Central memory CD4-positive, alpha-beta T cell (primary cell): ENCODE data around the gene PRCC.
A peak's percentile ranks its signal among the peaks of the same experiment; 100 is the strongest.

ENCODE experiments used
- DNase-seq: peaks from one replicate; pipeline ENCODE4 v3.0.0; 2022

The PRCC gene

DNA sequence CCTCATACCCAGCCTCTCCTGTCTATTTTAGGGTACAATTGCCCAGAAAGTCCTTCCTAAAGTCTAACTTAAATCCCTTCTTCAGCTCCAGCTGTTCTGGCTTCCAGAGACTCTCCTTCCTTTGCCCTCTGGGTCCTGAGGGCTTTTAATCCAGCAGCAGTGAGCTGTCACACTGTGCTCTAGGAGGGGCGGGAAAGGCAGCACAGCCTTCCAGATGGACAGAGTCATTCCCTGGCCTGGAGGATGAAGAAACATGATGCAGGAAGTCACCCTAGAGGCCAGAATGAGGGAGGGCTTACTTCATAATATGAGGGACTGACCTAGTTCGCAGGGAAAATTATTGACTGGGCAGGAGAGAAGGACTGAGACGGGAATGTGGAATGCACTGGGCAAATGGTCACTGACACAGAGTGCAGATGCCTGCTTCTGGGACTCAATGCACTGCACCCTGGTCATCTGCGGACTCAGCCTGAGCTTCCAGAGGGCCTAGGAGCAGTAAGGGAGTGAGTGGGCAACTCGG, 48.0 kb downstream of the PRCC start:
- DNase-seq: no peak

DNA sequence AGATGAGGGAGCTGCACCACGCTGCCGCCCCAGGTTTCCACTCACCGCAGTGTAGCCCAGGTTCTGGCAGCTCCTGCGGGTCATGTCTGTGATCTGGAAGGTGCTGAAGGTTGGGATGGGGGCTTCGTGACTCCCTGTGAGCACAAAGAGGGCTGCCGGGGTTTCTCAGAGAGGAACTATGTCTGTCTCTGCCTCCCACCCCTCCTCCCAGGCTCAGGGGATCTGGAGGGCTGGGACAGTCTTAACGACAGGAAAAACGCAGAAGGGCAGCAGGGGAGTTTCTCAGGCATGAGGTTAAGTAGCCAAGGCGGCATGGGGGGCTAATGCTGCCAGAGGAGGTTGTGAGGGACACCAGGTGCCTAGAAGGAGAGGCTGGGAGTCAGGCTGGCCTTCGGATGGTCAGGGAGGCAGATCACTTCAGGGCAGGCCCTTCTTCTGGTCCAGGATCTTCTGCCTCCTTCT, 48.7 kb downstream of the PRCC start:
- DNase-seq: peak; percentile 27

DNA sequence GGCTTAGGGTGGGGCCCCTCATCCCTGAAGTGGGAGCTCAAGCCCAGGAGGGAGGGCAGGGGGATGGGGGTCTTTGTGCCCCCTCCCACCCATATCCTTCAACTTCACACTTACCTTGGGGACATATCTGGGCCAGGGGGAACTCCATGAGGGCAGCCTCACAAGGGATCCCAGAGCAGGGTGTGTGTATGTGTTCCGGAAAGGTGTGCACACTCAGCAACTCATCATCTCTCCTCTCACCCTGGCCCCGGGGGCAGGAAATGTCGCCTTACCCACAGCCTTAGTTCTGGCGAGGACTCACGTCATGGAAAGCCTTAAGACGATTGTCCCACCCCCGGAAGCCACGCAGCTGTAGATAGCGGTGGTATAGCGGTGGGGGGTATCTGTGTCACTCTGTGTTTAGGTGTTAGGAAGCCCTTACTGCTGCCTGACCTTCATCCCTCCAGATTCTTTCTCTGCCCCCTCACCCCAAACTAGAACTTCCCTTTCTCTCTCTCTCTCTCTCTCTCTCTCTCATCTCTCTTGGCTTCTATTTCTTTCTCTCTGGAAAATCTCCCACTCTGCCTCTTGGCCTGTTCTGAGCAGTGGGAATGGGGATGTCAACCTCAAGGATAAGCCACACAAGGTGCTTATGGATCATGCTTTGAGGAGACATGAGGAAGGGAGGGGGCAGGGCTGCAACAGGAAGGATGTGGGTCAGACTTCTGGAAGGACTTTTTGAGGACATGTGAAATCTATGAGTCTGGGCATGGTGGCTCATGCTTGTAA, 49.4 kb downstream of the PRCC start, which contains the start of gene SH2D2A:
Gene SH2D2A (minus strand): TSS at position 288 of the 768 bp plus-strand sequence. CDS start 140 bp downstream, at position 148.
- DNase-seq: peak; percentile 98

DNA sequence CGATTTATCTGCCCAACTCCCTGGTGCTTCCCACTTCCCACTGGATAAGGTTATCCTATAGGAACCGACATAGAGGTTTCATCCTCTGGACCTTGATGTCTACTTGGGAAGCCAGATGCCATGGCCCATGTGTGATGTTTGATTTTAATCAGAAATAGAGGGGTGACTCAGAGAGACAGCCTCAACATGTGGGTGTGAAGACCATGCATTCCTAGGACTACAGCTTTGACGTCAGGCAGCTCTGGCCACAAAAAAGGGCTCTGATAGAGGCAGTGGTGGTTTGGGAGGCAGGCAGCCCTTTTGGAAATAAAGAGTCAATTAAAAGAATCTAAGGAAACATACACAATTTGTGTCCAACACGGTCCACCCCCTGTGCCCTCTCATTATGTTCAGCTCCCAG, 54.5 kb downstream of the PRCC start:
- no peak for DNase-seq

DNA sequence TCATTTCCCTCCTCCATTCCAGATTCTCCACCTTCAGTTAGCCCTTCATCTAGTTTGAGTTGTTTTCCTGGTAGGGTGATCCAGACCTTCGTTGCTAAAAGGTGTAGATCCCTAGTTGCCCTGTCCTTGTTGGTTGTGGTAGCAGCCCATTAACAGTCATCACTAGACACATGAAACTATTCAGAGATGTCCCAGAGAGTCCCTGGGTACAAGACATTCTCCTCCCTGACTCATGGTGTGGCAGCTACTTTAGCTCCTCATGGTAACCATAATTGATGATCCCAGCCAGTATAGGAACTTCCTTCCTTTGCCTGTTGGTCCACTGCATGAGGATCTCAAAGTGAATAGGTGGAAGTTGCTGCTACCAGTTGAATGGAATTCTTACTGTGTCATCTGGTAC, 55.3 kb downstream of the PRCC start:
- no peak for DNase-seq

DNA sequence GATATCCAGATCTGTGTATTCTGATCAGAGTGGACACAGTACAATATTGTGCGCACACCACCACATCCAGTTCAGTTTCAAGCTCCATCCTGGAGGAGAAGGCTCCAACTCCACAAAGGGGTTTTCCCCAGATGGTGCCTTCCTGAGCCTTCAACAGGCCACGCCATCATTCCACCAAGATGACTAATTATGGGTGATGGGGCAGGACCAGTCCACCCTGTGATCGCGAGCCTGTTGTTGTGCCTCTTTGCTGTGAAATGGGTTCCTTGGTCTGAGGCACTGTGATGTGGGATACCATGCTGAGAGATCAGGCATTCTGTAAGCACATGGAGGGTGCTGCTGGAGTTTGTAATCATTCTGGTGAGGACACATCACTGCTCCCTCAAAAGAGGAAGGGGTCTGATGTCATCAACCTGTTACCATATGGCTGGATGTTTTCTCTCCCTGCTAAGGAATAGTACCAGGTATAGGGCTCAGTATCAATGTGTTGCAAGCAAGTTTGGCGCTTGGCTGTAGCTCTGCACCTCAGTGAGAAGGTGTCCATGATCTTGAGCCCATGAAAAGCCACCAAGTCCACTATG, 56.0 kb downstream of the PRCC start:
- no peak for DNase-seq

DNA sequence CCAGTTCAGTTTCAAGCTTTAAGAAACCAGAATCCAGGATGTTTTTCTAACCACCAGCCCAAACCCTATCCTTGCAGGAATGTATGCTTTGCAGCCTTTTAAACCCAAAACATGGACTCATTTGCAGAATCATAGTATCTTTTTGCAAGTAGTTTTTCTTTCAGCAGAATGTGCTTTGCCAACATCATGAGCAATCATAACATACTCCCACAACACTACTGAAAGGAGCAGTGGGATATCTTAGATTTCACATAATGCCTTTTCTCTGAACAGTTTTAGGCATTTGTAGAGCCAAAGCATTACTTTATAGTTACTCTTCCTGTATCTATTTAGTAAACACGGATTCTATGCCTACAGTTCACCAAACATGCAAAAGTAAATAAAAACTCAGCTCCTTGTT, 59.3 kb downstream of the PRCC start:
- DNase-seq: no peak

DNA sequence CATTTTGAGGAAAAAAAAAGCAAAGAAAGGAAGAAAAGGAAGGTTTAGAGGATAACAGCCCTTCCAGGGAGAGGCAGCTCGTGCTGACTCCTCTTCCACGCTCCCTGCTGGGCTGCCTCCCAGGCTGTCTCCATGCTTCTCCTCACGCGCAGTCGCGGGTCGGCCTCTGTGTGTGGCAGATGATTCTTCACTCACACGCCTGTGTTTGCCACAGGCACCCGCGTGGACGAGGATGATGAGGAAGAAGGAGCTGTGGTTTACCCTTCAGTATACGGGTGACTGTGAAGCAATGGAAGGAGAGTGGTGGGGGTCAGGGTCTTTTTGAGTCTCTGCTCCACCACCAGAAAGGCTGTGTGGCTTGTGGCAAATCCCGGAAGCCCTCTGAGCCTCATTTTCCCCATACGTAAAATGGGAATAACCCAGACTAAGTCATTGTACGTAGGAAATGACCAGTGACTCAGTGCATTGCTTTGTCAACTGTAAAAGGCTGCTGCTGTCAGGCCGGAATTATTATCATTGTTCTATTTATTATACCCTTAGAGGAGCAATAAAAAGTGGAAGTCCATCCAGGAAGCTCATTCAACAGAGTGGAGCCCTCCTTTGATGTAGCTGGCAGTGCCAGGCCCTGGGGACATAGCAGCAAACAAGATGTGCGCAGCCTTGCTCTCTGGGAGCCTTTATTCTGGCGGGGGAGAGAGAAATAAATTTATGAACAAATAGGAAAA, 61.2 kb downstream of the PRCC start:
- DNase-seq: no peak

DNA sequence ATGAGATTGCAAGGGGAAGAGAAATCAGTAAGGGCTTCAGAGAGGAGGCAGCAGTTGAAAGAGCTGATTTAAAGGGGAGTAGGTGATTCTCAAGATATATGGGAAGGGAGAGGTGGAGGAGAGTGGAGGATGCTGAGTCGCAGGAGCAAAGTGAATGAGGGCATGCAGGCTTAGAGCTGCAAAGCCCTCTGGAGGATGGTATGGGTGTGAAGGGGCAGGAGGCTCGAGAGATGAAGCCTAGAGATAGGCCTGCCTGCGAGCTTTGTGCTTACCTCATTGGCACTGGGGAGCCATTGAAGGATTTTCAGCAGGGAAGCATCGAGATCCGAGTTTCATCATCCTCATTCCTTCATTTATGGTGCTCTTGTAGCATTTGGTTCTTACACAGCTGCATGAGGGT, 65.1 kb downstream of the PRCC start:
- DNase-seq: no peak

DNA sequence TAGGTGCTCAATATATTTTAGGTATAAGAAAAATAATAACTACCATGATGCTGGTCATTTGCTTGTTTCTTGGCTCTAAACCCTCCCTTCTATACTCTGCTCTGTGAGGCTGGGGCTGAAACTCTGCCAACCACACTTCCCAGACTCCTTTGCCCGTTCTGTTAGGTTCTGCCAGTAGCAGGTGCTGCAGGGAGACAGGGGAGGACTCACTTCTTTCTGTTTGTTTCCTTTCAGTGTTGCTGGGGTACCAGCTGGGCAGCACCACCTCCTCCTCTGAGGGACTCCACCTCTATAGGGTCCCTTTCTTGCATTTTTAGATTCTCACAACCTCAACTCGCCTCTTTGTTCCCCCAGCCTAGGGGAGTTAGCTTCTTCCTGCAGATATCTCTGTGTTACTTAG, 66.3 kb downstream of the PRCC start:
- peak; percentile 8 for DNase-seq

DNA sequence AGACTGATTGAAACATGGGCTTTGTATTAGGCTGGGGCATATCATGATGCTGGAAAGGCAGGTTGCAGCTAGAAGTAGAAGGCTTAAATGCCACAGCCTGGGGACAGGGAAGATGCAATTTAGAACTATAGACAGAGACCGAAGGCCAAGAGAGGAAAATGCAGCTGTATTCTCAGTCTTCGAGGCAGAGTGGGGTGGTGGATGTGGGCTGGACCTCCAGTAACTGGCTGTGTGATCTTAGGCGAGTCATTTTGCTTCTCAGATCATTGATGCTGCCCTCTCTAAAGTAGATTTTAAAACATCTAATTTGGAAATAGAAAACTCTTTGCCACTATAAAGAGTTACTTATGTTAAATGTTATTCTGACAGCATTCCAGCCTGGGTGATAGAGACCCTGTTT, 67.0 kb downstream of the PRCC start:
- no peak for DNase-seq

DNA sequence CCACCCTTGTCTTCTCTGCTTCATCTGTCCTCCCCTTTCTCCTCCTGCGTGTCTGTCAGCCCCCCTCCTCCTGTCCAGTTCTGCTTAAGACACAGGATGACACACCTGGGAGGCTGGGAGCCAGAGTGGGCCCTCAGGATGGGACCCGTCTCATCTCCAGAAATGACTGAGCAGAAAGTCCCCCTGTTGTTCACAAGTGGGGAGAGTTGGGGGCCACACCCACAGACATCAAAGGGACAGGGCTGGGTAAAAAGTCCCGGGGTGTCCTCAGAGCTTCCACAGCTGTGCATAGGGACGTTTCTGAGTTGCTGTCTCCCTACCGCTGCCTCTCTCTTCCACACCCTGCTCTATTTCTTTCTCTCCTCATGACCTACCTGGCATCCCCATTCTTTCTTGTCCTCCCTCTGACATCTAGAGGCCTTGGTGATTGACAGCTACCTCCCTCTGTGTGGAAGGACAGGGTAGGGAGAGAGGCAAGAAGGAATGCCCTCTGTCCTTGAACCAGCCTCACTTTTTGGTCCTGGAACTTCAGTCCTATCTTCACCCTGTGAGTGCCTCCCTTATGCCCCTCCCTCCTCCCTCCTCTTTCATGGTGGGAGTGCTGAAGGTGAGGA, 68.8 kb downstream of the PRCC start:
- DNase-seq: peak; percentile 36

DNA sequence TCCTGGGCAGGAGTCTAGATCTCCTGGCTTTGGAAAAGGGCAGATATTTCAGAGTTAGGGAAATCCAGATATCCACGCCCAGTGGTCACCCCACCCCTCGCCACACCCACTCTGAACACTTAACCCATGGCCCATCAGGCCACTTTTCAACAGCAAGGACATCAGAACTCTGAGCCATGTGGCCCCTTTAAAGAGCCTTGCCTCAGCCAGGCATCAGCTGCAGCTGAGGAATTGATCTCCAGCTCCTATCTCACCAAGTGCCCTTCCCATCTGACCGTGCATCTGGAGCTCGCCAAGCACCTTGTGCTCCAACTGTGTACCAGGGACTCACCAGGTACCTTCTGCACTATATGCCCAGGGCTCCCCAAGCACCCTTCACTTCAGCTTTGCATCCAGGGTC, 69.6 kb downstream of the PRCC start:
- no peak for DNase-seq

DNA sequence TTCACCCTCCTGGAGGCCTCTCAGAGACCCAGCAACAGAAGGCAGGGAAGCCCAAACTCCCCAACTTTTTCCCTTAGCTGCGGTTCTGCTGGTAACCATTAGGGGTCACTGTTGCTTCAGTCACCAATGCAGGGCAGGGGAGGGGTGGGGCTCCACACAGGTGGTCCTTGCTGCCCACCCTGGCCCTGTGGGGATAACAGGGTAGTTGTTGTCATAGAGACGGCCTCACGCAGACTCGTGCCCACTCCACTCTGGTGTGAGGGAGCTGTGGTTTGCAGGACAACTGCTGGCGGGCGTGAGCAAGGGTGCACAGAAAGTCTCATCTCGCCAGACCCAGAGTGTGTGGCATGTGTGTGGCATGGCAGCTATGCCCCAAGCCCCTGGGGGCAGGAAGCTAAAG, 71.6 kb downstream of the PRCC start:
- peak; percentile 46 for DNase-seq

DNA sequence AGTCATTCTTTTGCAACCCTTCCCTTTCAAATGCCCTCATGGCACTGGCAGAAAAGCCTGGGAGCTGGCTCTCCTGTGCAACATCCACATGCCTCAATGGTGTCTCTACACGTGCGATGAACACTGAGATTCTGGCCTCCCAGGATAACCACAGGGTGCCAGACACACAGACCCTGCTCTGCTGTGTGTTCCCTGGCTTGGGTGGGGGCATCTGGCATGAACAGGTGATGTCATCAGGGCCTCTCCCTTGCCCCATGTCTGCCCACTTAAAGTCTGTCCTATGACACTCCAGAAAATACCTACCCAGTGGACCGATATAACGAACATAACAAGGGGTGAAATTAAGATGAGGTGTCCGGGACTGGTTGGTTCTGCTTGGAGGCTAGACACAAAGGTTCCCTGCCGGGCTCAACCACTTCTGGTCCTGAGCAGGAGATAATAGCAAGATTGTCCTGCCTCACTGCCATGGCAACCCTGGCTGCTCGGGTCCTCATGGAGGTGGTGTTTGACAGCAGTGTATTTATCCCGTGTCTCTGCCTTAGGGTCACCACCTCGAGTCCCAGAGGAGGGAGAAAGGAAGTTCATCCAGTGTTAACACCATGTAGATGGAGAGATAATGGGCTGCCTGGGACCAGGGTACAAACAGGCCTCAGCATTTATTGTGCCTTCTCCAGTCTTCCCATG, 72.2 kb downstream of the PRCC start:
- DNase-seq: no peak

DNA sequence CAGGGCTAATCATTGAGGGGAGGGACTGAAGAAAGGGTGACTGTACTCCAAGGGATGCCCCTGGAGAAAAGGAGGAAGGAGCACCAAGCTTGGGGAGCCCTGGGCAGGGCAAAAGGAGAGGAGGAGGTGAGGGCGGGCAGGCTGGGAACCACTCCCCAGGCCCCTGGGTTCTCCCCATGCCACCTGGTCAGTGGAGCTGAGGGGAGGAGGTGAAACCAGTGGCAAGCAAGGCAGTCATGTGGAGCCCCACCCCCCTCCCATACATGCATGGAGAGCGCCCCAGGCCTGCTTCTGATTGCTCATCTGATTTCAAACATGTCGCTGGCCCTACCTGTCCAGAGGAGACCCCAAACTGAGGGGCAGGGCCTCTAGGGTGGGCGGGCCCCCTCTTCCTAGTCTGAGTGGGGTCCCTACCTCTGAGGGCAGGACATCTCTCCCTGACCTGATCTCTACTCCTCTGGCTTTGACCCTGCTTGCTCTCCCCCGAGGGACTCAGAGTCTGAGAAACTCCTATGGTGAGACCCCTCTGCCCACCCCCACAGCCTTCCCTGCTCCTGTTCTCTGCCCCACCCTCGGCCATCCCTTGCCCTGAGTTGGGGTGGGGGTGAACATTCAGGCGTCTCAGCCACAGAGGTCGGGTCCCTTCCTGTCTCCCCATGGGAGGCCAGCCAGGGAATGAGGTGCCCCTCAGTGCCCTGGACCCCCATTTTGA, 73.0 kb downstream of the PRCC start:
- DNase-seq: no peak

DNA sequence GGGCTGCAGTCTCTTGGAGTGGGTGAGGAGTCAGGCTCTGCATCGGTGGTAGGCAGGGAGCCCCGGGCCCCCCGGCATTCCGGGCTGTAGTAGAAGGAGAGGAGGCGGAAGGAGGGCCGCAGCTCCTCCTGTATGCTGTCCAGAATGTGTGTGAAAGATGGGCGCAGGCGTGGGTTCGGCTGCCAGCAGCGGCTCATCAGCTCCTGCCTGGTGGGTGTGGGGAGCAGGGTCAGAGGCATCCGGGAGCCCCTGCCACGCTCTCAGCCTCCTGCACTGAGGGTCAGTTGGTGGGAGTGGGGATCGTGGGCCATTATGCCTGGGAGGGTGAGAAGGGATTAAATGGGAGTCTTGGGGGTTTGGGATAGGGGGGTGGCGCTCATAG, 73.6 kb downstream of the PRCC start:
- DNase-seq: no peak

DNA sequence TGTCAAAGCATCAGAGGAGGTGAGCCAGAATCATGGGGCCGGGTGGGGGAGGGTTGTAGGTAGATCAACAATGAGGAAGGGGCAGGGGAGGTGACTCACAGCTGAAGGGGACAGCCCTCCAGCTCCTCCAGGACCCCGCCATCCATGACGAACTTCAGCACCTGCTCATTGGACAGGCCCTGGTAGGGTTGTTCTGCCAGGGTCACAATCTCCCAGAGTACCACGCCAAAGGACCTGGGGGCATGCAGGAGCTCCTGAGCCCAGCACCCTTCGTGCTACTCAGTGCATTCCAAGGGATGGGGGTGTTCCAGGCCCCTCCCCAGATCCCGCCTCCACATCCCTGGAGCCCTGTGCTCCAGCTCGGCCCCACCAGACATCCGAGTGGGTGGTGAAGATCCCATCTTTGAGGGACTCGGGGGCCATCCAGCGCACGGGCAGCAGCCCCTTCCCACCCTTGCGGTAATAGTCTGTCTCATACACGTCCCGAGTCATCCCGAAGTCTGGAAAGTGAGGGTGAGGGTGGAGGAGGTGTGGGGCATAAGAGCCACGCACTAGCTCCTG, 74.0 kb downstream of the PRCC start:
- DNase-seq: no peak

DNA sequence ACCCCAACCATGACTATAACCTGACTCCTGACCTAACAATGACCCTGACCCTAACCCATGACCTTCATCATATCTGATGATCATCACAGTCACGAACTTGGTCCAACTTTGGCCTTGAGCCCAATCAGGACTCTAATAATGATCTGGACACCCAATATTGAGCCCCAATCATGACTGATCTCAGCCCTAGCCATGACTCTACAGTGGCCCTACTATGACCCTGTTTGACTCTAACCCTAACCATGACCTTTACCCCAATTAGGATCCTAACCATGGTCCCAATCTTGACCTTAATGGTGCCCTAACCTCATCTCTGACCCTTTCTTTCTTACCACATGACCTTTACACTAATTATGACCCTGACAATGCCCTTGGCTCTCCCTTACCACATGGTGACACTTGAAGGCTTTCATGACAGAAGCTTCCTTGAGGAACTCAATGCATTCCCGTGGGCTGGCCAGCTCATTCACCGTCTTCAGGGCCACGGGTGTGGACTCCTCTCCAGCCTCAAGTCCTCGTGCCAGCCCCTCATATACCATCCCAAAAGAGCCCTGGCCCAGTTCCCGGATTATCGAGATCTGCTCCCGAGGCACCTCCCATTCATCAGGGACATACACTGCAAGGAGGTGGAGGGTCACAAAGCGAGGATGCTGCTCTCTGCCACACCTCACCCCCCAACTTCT, 75.4 kb downstream of the PRCC start:
- no peak for DNase-seq

DNA sequence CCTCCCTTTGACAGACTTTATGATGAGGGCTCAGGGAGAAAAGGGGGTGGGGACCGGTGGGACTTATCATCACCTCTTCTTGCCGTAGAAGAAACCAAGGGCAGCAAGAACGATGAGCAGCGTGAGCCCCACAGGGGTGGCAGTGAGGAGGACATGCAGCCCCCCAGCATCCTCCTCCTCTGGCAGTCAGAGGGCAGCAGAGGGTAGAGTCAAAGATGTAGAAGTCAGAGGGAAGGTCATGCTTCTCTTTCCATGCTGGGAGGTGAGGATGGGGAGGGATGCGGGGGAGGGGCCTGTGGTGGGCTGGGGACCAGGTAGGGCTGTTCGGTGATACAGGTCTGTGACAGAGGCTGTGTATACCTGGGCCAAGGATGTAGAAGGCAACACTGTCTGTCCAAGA, 76.8 kb downstream of the PRCC start:
- no peak for DNase-seq

DNA sequence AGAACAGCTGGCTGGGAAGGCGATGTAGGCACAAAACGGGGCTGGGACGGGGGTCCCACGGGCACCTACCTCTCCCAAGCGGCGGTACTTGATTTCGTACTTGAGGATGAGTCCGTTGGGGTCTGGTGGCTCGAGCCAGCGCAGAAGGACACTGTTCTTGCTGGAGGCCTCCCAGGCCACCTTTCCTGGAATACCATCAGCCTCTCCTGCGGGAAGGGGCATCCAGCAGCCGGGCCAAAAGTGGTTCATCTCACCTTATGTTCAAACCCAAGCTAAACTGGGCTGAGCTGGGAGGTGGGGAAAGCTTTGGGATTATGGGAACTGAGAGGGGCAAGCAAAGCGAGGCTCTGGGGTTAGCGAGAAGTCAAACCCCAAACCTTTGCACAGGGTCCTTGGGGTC, 77.3 kb downstream of the PRCC start:
- no peak for DNase-seq
